Retinal pigment epithelial cell (primary cell): ENCODE data around the gene CORIN.

Experiments used
- DNase-seq: peaks from one replicate; pipeline ENCODE4 v3.0.0-alpha.2; 2010; ENCODE audit warnings: low read depth
- H3K4me3 ChIP-seq: 2 replicates; pipeline ENCODE4 v1.5.1; 2011; ENCODE audit warnings: mild to moderate bottlenecking, low read length, control low read depth, moderate library complexity
- CTCF ChIP-seq: conservative IDR thresholded peaks from 2 replicates; pipeline ENCODE4 v1.5.1; 2011; ENCODE audit warnings: low read depth, low read length, control low read depth, inconsistent platforms

Gene CORIN

GRCh38 chr4:47862297-47862696 is 24.4 kb upstream of the CORIN start:
- H3K4me3 ChIP-seq: no peak overlapping the region
- TF ChIP-seq CTCF: no peak
- no peak for DNase-seq

- DNase-seq: no peak
- TF ChIP-seq CTCF: no peak
- H3K4me3 ChIP-seq: no peak overlapping the region
Measured at GRCh38 chr4:47860305-47860704, 22.4 kb upstream of the CORIN start.

- no peak for DNase-seq
- no peak for TF ChIP-seq CTCF
- no peak overlapping the region for H3K4me3 ChIP-seq
Measured at GRCh38 chr4:47858006-47858405, 20.1 kb upstream of the CORIN start.

- no peak for TF ChIP-seq CTCF
- DNase-seq: no peak
- H3K4me3 ChIP-seq: no peak overlapping the region
Measured at GRCh38 chr4:47856713-47857112, 18.8 kb upstream of the CORIN start.

- DNase-seq: no peak
- no peak overlapping the region for H3K4me3 ChIP-seq
- TF ChIP-seq CTCF: no peak
Measured at GRCh38 chr4:47855350-47855749, 17.5 kb upstream of the CORIN start.

GRCh38 chr4:47852136-47852535 is 14.3 kb upstream of the CORIN start:
- H3K4me3 ChIP-seq: no peak overlapping the region
- TF ChIP-seq CTCF: no peak
- no peak for DNase-seq

- TF ChIP-seq CTCF: no peak
- DNase-seq: no peak
- H3K4me3 ChIP-seq: no peak overlapping the region
Measured at GRCh38 chr4:47849466-47849865, 11.6 kb upstream of the CORIN start.
